GM18907 (cell line): Measurements from ENCODE around the gene EDIL3.

Experiments
- ATAC-seq: cut with Tn5 transposase; IDR thresholded peaks from one replicate; pipeline ENCODE4 v1.9.1; 2021; ENCODE audit warnings: mild to moderate bottlenecking, moderate library complexity; ENCODE audit not compliant: unreplicated experiment

The EDIL3 gene

DNA sequence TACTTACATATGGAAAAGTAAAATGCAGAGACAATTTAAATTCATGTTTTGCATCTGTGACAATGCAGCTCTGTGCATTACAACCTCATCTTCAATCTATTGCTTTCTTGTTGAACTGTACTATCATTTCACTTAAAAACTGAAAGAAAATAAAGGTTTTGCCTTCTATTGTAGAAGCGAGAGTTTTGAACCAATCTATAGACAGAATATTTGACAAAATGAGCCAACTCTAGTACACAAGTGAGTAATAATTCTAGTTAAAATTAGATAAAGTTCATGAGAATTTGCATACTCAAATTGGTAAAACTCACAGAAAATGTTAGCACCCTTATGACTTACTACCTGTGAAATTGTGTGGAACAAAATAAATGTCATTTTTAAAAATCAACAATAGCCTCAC lies 123.7 kb downstream of the EDIL3 start:
- peak; percentile 68 for ATAC-seq

DNA sequence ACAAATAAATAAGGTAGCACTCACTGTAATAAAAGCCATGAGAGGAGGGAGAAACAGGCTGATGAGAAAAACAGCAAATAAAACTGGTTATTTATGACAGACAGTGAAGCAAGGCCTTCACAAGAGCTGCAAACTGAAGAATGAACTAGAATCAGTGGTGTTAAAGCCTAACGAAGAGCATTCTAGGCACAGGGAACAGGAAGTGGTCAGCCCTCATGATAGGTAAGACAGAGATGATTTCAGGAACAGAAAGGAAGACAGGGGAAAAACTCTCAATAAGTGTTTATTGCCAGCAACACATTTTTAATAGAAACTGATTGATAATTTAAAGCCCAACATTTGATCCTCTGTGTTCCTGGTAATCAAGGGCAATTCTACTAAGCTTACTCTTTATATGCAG lies 124.5 kb downstream of the EDIL3 start:
- peak; percentile 66 for ATAC-seq

DNA sequence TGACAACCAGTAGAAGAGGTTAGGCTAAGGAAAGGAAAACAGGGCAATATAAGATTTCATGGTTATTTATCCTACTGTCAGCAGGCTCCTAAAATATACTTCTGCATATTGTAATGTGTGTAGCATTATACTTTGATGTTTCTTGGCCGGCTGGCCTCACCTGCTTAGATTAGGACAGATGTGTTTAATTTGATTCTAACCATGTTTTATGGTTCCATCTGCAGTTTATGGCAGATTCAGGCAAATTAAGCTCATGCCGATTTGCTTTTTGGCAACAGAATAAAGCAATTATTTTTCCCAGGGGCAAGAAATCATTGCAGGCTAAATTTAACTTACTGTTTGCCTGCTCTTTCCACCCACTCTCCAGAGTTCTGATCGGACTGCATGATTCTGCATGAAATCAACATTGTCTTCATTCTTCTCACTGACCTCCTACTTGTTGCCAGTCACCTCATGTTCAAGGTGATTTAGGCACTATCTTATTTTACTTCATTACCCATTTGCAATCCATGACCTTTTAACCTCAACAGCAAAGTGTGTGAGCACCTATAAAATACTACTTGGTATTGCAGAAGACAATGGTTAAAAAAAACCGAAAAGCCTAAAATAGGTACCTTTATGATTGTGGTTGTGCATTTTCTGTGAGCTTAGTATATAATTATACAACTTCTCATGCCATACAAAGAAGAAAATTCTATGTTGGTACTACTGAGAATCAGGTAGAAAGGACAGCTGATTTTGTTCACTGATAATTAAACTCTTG lies 125.2 kb downstream of the EDIL3 start:
- ATAC-seq, result no peak

DNA sequence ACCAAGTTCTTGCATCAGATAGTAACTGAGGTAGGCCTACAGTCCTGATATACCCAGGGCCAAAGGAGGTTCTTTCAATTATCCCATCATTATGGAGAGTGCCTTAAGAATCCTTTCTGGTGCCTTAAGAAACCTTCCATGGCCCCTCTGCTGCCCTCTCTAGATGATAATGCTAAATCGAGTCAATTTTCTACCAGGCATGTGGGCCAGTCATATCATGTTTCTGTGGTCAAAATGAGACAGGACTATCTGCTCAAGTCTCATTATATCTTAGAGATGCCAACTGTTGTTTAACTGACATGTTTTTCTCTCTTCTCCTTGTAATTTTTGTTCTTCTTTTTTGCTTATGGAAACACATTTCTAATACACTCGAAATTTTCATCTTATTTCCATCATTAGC lies 127.6 kb downstream of the EDIL3 start:
- peak; percentile 44 for ATAC-seq

DNA sequence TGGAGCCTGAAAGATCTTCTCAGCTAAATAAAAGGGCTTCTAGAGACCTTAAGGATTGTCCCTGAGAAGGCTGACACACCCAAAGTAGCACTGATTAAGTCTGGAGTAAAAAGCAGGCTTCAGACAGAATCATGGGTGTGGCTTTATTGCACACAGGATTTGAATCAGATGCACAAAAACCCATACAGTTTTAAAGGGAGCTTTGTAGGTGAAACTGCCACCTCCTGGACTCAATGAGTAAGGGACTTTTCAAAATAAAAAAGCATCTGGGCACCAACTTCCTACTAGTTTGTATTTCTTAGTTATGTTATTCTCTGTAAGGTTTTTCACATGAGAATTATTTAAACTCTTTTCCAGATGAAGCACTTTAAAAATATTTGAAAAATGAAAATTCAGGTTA lies 129.4 kb downstream of the EDIL3 start:
- ATAC-seq, result peak; percentile 55

DNA sequence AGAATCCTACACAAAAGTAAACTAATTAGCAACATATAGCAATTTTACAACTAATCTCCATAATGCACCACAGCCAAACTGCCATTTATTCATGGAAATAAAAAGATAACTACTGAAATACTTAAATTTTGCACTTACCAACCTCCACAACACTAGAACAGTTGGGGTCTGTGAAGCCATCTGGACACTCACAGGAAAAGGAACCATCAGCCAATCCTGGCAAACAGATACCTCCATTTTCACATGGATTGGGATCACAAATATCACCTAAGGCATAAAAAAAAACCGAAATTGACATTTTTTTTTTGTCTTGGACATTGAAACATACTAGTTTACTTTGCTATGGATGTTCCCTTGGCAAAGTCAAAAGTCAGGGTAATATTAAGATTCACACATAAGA lies 130.7 kb downstream of the EDIL3 start:
- no peak for ATAC-seq

DNA sequence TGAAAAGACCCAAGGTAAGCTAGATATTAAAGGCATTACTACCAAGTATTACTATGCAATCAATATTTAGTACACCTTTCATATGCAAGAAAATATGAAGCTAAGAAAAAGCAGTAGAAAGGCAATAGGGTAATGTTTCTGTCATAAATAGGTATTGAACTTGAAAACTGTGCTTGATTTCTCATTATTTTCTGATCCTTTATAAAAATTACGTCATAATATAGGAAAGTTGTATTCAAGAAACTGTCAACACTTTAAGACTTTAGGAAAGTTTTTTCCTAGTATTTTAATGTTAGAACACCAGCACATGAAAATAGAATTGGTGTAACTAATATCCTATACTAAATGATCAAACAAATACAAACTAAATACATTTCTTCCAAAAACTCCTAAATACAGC lies 133.2 kb downstream of the EDIL3 start:
- ATAC-seq, result no peak

DNA sequence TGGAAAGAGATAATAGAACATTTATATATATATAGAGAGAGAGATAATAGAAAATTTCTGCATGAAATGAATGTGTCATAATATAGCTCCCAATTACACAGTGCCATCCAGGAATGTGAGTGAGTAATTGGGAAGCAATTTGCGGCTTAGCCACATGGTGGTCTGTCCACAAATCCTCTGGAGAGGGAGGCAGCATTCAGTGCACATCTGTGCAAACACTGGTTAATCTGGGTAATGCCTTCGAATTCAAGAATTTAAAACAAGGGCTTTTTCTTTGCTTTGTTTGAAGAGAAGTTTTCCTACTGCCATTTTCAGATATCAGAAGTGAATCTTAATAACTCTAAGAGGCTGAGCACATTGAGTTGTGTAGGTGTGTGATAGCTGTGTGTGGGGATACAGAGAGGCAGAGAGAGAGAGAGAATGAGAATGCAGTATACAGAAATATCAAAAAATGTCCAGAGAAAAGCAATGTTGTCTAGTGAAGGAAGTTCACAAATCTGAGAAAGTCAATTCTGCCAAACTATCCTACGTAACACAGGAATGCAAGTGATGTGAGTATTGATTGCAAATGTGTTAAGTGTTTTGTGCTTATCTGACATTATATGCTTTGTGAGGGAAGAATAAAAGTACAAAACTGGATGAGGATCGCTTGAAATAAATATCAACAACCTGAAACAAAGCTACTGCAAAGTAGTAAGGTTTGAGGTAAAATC lies 134.6 kb downstream of the EDIL3 start:
- ATAC-seq, result no peak

DNA sequence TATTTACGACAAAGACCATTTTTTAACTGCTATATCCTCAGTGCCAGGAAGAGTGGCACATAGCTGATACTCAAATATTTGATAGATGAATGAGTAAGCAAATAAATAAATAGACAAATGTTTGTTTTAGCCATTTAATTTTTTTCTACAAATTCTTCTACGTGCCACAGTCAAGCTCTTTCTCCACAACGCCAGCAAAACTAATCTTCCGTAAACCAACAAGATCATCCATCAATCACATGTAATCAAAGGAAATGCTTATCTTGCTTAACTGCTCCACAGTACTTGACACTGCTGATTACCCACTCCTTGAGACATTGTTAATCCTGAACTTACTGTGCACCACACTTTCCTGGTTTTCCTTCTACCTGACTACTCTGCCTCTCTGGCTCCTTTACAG lies 136.7 kb downstream of the EDIL3 start:
- ATAC-seq, result no peak

DNA sequence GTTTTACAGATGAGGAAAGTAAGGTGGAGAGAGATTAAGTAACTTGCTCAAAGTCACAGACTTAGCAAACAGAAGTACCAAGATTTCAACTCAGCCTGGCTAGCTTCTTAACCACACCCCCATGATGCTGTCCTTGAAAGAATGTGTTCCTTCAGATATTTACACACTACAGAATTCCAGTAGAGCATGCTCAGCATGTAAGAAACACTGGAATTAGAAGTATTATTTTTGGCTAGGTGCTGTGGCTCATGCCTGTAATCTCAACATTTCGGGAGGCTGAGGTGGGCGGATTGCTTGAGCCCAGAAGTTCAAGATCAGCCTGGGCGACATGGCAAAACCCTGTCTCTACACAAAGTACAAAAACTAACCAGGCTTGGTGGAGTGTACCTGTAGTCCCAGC lies 142.4 kb downstream of the EDIL3 start:
- ATAC-seq, result no peak

DNA sequence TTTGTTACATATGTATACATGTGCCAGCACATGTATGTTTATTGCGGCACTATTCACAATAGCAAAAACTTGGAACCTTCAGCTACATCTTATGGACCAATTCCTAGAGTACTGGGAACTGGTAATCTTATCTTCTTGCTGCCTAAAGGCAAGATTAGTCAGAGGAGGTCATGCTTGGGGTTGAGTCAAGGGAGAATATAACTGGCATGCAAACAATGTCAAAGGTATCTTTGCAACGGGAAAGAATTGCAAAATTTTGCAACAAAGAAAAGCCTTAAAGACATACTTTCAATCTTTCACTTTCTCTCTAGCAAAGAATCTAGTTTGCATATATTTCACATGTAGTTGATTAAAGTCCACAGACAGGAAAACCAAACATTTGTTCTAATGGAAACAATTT lies 145.2 kb downstream of the EDIL3 start:
- no peak for ATAC-seq

DNA sequence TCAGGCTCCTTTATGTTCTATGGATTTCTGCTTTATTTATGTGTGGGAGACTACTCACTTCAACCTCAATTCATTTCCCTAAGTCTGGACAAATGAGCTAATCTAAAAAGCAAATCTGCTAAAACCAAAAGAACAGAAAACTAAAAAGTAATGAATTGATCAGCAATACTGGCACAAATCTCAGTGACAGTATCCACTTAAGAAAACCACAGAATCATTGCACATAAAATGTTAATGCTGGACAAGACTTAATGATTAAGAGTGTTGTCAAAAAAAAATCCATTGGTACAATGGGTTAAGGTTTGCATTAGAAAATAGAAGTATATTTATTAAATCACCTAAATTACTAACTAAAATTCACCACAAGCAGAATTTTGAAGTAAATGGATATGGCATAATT lies 147.6 kb downstream of the EDIL3 start:
- ATAC-seq, result no peak

DNA sequence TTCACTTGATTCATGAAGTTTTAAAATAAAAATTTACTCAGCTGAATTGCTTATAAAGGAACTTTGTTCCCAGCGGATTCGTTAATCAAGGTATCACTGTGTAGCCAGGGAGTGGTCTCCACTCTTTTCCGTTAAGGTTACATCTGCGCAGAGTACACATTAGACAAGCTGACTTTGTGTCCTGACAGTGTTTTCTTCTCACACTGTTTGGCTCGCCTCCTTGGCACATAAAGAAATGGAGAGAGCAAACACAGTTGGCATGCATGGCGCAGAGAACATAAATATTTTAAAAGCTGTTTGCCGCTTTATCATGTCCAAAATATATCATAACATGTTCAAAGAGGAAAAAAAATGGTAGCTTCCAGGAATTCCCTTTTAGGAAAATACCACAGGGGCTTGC lies 153.2 kb downstream of the EDIL3 start:
- no peak for ATAC-seq

DNA sequence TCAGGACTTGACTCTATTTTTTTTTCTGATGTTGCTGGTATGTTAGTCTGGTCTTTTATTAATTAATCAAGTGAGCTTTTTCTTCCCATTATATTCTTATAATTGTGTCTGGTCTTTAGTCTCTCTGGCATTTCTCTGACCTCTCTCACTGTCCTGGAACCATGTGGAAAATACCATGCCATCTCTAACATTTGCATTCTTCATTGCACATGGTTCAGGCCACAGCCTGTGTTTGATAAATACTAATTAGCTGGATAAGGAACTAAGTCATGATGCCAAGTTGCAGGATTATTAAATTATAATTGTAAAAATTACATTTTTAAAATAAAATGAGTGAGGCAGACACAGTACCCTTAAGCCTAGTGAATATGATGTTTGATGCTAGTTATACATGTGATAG lies 155.6 kb downstream of the EDIL3 start:
- no peak for ATAC-seq

DNA sequence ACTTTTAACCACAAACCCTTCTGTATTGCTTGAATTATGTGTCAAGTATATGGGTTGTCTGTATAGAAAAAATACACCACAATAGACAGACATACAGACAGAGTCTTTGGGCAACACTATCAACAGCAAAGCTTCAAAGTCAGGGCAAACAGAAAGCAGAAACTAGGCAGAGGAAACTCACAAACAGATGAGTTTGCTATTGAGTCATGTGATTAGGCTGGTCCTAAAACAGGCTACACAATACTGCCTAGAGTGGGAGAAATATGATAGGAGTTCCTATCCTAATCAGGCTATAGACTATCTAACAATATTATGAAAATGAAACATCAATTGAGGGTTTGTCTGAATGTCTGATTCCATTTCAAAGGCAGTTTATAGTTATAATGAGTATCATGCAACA lies 156.4 kb downstream of the EDIL3 start:
- ATAC-seq, result no peak

DNA sequence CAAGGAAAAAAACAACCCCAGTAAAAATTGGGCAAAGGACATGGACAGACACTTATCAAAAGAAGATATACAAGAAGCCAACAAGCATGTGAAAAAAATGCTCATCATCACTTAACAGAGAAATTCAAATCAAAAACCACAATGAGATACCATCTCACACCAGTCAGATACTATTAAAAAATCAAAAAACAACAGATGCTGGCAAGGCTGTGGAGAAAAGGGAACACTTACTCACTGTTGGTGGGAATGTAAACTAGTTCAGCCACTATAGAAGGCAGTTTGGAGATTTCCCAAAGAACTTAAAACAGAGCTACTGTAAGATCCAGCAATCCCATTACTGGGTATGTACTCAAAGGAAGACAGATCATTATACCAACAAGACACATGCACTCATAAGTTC lies 157.4 kb downstream of the EDIL3 start:
- ATAC-seq, result no peak

DNA sequence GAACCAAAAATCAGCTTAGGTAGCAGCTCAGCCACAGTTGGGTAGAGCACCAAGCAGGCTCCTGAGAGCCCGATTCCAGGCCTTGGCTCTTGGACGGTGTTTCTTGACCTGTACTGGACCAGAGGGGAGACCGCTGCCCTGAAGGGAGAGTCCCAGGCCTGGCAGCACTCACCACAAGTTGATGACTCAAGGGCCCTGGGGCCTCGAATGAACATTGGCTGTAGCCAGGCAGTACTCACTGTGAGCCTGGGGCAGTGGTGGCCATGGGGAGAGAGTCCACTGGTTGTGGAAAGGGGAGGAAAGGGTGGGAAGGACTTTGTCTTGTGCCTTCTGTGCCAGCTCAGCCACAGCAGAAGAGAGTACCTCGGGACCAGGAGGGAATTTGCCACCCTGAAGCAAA lies 166.1 kb downstream of the EDIL3 start:
- no peak for ATAC-seq

DNA sequence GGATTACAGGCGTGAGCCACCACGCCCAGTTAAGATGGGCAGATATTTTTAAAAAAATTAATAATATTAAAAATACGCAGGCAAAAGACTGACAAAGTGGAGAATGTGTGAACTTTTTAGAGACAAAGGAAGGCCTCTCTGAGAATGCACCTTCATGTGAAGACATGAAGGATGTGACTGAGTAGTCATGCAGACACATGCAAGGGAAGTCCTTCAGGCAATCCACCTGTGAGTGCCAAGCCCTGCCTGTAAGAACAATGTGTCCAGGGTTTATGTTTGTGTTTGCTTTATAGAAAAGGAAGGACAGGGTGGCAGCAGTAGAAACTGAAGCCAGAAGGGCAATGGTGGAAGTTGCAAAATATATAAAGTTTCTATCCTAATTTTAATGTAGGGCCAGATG lies 169.2 kb downstream of the EDIL3 start:
- no peak for ATAC-seq

DNA sequence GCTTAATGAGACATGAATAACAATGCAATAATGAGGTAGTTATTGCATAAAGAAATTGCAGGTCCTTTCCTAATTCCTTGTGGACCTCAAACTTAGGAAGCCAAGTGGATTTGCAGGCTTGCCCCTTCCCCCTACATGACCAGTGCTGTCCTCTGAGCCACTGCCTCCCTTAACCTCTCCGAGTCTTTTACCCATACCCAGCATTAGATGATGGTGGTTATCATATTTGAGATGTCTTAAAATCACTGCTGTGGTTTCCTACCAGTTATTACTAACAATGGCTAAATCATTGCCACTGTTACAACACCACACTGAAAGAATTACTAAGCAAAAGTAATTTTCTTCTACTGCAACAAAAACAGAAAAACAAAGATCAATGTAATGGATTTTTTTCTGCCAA lies 170.8 kb downstream of the EDIL3 start:
- no peak for ATAC-seq

DNA sequence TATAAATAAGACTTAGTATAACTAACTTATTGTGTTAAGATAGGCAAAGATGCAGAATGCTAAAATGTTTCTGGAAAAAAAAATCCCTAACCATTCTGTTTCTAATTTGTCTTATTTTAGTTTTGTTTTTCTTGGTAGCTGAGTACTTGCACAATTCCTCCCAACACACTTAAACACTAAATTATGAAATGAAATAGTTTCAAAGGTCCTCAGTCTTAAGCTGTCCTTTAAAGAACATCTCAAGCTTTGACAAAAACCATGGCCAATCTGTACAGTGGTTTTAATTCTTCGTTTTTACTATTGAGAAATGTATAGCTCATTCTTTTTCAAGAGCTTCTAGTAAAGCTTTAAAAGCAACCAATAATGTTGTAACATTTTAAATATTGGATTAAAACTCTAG lies 171.5 kb downstream of the EDIL3 start:
- no peak for ATAC-seq

DNA sequence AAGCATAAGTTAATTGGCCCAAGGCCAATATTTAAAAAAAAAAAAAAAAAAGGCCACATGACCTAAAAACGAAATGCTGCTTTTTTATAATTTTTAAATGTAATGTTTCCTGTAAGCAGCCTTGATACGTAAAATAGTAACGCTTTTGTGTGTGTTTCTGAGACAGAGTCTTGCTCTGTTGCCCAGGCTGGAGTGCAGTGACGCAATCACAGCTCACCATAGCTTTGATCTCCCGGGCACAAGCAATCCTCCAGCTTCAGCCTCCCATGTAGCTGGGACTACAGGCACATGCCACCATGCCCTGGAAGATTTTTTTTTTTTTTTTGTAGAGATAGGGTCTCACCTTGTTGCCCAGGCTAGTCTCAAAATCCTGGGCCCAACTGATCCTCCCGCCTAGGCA lies 179.9 kb downstream of the EDIL3 start:
- ATAC-seq, result no peak

DNA sequence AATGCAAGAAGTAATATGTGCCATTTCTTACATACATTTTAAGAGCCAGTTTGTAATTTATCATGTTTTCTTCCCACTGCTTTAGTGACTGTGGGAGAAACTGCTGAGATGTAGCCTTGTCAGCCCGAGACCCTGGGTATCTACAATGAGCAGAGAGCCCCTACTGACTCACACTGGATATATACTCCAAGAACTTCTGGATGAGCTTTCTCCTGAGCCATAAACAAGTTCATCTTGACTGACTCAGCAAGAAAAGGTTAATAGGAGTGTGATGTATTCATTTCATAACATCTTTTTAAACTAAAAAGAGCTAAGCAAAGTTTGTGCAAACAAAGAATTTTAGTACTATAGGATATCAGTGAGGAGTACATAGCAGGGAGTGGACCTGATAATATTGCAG lies 182.5 kb downstream of the EDIL3 start:
- ATAC-seq, result no peak

DNA sequence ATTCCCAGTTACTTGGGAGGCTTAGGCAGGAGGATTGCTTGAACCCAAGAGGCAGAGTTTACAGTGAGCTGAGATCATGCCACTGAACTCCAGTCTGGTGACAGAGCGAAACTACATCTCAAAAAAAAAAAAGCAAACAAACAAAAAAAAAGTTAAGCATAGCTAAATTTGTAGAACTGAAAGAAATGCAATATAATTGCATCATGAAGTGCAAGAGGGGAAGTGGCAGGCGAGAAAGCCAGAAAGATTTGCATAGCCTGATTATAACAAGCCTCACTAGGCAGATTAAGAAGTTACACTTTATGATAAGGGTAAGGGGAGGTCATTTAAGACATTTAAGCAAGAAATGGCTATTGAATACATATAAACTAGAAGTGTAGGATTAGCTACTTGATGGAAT lies 187.1 kb downstream of the EDIL3 start:
- ATAC-seq, result peak; percentile 64
